GM19438 (cell line): ENCODE measurements around the gene TPPP3.
"Not testable (repeated sequence)": the region's sequence is repeated elsewhere in the genome, so short reads cannot be mapped to it uniquely, and the experiment has no call there.

Experiments
- ATAC-seq: cut with Tn5 transposase; IDR thresholded peaks from one replicate; pipeline ENCODE4 v1.9.1; 2021; ENCODE audit warnings: low read depth; ENCODE audit not compliant: unreplicated experiment

TPPP3 gene

DNA sequence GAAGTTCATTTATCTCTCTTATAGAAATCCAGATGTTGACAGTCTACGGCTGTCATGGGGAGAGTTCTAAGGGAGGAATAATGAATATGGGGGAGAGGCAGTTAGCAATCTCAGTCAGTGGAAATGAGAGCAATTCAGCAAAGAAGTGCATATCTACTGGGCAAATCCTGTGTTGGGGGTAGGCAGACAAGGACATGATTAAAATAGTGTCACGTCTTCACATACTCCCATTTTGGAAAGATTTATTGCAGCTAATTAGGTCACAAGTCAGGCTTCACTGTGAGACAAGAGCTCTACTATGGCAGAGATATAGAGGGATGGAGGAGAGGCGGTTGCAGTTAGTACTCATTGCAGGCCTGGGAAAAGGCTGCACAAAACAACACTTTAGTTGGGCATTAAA, 36.9 kb downstream of the TPPP3 start:
- no peak for ATAC-seq

GRCh38 chr16:67352463-67352862, 40.8 kb downstream of the TPPP3 start:
- ATAC-seq: not testable (repeated sequence)

GRCh38 chr16:67350324-67350723, 43.0 kb downstream of the TPPP3 start:
- no peak for ATAC-seq

GRCh38 chr16:67349172-67349571, 44.1 kb downstream of the TPPP3 start:
- ATAC-seq: no peak

DNA sequence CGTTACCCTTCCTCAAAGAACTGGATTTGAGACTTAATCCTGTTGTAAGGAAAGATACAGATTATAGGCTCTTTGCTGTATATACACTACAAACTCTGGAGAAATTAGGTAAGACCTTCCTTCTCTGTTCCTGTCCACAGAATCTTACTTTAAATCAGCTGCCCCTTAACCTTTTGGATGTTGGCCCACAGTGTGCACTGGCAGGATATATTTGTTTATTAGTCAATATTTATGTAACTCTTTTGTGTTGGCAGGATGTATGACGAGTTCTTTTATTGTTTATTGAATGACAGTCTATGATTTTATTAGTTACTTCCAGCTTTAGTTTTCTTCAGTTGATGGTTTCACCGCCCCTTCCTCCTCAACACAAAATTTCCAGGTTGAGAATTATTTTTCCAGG, 47.0 kb downstream of the TPPP3 start:
- ATAC-seq: no peak

- ATAC-seq: no peak
These were observed 47.9 kb downstream of the TPPP3 start for GRCh38 chr16:67345401-67345800.

DNA sequence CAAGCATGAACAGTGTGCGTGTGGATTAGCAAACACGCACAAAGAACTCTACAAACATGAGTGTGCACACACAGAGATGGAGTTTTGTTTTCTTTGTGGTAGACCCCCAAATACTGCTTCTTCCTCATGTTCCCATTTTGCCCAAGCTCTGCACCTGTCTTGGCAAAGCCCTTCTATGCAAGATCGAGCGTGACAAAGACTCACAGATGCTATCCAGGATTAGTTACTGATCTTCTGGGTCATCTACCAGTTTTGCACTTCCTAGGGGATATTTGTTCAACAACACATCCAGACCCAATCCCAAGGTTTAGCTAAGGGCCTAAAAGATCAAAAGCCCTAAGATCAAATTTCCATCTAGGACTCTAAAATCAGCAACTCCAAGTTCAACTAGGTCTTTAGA, 50.7 kb downstream of the TPPP3 start:
- no peak for ATAC-seq

- ATAC-seq: no peak
These were observed 52.0 kb downstream of the TPPP3 start for GRCh38 chr16:67341250-67341649.
